SK-N-SH (cell line): Measurements from ENCODE around the gene UBL7. TPM values are rescaled to one million over a fixed set of nuclear protein-coding genes. Genes with fewer than 3 reads are reported as not detected.

Experiments
- CTCF ChIA-PET: fragments of 300-600, 350-600 bp; formaldehyde crosslinking; extraction: SDS; loops from one replicate; lab custom pipeline; 2021; lab: Yijun Ruan, JAX
- POLR2A ChIA-PET: fragments of 350-600 bp; sonication (Branson Sonifier 250); formaldehyde crosslinking; extraction: SDS; loops from one replicate; lab custom pipeline; 2020; ENCODE audit warnings: antibody characterized with exemption, inconsistent platforms; lab: Yijun Ruan, JAX
- DNase-seq: peaks from one replicate; pipeline ENCODE4 v3.0.0; 2012
- H2AFZ ChIP-seq: fragments of 200-600 bp; sonication (generic); 2 replicates; pipeline ENCODE4 v1.8.1; 2016; ENCODE audit warnings: antibody characterized with exemption, mild to moderate bottlenecking, low read depth
- H3F3A ChIP-seq: fragments of 200-600 bp; sonication (generic); replicated peaks from 2 replicates; pipeline ENCODE3; 2016; ENCODE audit warnings: antibody characterized with exemption, mild to moderate bottlenecking; ENCODE audit not compliant: insufficient read depth
- H3K27ac ChIP-seq, 2 experiments: fragments of 200-500 bp in 1 of 2; fragments of 200-600 bp in 1 of 2; sonication (Bioruptor generic) in 1 of 2; sonication (generic), shearing (Covaris generic) in 1 of 2; 2 replicates each; pipeline versions ENCODE4 v1.5.1 to v1.6.1; 2014 to 2016; ENCODE audit warnings: low read depth in 2 of 2, inconsistent platforms in 1 of 2, low read length in 1 of 2, mild to moderate bottlenecking in 1 of 2, mixed read lengths in 1 of 2
- H3K27me3 ChIP-seq: fragments of 200-600 bp; sonication (generic), shearing (Covaris generic); 2 replicates; pipeline ENCODE4 v1.6.1; 2016; ENCODE audit warnings: mixed run types; ENCODE audit not compliant: insufficient read depth
- H3K36me3 ChIP-seq, 2 experiments: fragments of 200-500 bp in 1 of 2; fragments of 200-600 bp in 1 of 2; sonication (Bioruptor generic) in 1 of 2; sonication (generic) in 1 of 2; replicated peaks in 1 of 2; 2 replicates each; pipeline versions ENCODE3 to v1.5.1; 2014 to 2016; ENCODE audit warnings: low read length in 1 of 2, mild to moderate bottlenecking in 1 of 2; ENCODE audit not compliant: insufficient read depth in 2 of 2, control insufficient read depth in 1 of 2
- H3K4me1 ChIP-seq, 2 experiments: fragments of 200-500 bp in 1 of 2; fragments of 200-600 bp in 1 of 2; sonication (Bioruptor generic) in 1 of 2; sonication (generic), shearing (Covaris generic) in 1 of 2; 2 replicates each; pipeline versions ENCODE4 v1.5.1 to v1.6.1; 2014 to 2016; ENCODE audit warnings: low read depth in 1 of 2, low read length in 1 of 2, mixed run types in 1 of 2; ENCODE audit not compliant: insufficient read depth in 2 of 2, control insufficient read depth in 1 of 2
- H3K4me2 ChIP-seq: fragments of 200-600 bp; sonication (generic), shearing (Covaris generic); 2 replicates; pipeline ENCODE4 v1.6.1; 2017; ENCODE audit warnings: mixed run types
- H3K4me3 ChIP-seq, 2 experiments: fragments of 200-500 bp in 1 of 2; fragments of 200-600 bp in 1 of 2; sonication (Bioruptor generic) in 1 of 2; sonication (generic), shearing (Covaris generic) in 1 of 2; 2 replicates each; pipeline versions ENCODE4 v1.5.1 to v1.8.1; 2014 to 2016; ENCODE audit warnings: low read depth in 2 of 2, inconsistent platforms in 1 of 2, low read length in 1 of 2, mild to moderate bottlenecking in 1 of 2, mixed read lengths in 1 of 2, moderate library complexity in 1 of 2
- H3K79me2 ChIP-seq: fragments of 200-600 bp; sonication (generic); 2 replicates; pipeline ENCODE4 v1.8.1; 2017; ENCODE audit warnings: mild to moderate bottlenecking; ENCODE audit not compliant: insufficient read depth
- H3K9ac ChIP-seq: fragments of 200-600 bp; sonication (generic); 2 replicates; pipeline ENCODE4 v1.6.1; 2017; ENCODE audit warnings: mixed run types
- H3K9me2 ChIP-seq: fragments of 200-600 bp; sonication (generic); 2 replicates; pipeline ENCODE4 v1.6.1; 2017; ENCODE audit warnings: mixed run types
- H3K9me3 ChIP-seq: fragments of 200-600 bp; sonication (generic); 2 replicates; pipeline ENCODE4 v1.6.1; 2017; ENCODE audit warnings: mixed run types, mild to moderate bottlenecking, moderate library complexity
- H4K20me1 ChIP-seq: fragments of 200-600 bp; sonication (generic); 2 replicates; pipeline ENCODE4 v1.6.1; 2017; ENCODE audit warnings: mild to moderate bottlenecking, mixed run types; ENCODE audit not compliant: insufficient read depth
- EP300 ChIP-seq, 2 experiments: IDR thresholded peaks; 2 replicates each; pipeline versions ENCODE4 v1.4.0 to v1.6.1; 2012; ENCODE audit warnings: borderline replicate concordance in 1 of 2, low read depth in 1 of 2, low read length in 1 of 2
- IRF3 ChIP-seq: fragments of 150-350 bp; IDR thresholded peaks from 2 replicates; pipeline ENCODE4 v1.6.1; 2016; ENCODE audit warnings: mild to moderate bottlenecking, low read depth, low read length
- JUND ChIP-seq: IDR thresholded peaks from 2 replicates; pipeline ENCODE4 v1.4.0; 2012
- MEF2A ChIP-seq: IDR thresholded peaks from 2 replicates; pipeline ENCODE4 v1.4.0; 2012; ENCODE audit warnings: low read depth, borderline replicate concordance
- NFIC ChIP-seq: IDR thresholded peaks from 2 replicates; pipeline ENCODE4 v1.4.0; 2012; ENCODE audit warnings: borderline replicate concordance
- POLR2AphosphoS5 ChIP-seq: IDR thresholded peaks from 2 replicates; pipeline ENCODE4 v1.6.1; 2012; ENCODE audit warnings: low read depth, low read length
- RAD21 ChIP-seq: IDR thresholded peaks from 2 replicates; pipeline ENCODE4 v1.6.1; 2012; ENCODE audit warnings: mild to moderate bottlenecking, low read length
- RCOR1 ChIP-seq: fragments of 150-350 bp; IDR thresholded peaks from 2 replicates; pipeline ENCODE4 v1.6.1; 2017; ENCODE audit warnings: antibody characterized with exemption, low read length
- RXRA ChIP-seq: IDR thresholded peaks from 2 replicates; pipeline ENCODE4 v1.4.0; 2012; ENCODE audit warnings: low read depth, mild to moderate bottlenecking, borderline replicate concordance
- USF2 ChIP-seq: fragments of 150-350 bp; IDR thresholded peaks from 2 replicates; pipeline ENCODE4 v1.6.1; 2017; ENCODE audit warnings: antibody characterized with exemption, low read length, low read depth, borderline replicate concordance
- WGBS: methylation state at CpG from one replicate; pipeline ENCODE4 v1.1.6; 2017; ENCODE audit warnings: low lambda C conversion rate; 5-methylcytosine and 5-hydroxymethylcytosine counted together
- polyA plus RNA-seq, 3 experiments: library from polyadenylated mRNA; depleted of rRNA; stranded (reverse); fragments of >200 nt; gene quantifications; 2 replicates each; pipeline ENCODE4 v1.2.3, GENCODE V29; 2012
- TF ChIP-seq, protein P1 (sequence below): IDR thresholded peaks from 2 replicates; pipeline ENCODE4; 2012
- TF ChIP-seq, protein P2 (sequence below): IDR thresholded peaks from 2 replicates; pipeline ENCODE4 v1.4.0; 2012; ENCODE audit warnings: low read depth

Gene UBL7
- polyA plus RNA-seq, 1 of the 3 experiments (the other 2 are of a cell fraction) = 81.1 TPM

- no peak overlapping the region for H2AFZ ChIP-seq
- H3F3A ChIP-seq = no peaks in the 10 kb centered on the region
- no peaks in the 10 kb centered on the region for H3K9me3 ChIP-seq
- POLR2A ChIA-PET = no interaction called here
- peaks cover 0 to 4% of the 10 kb centered on the region in 2 experiments; a peak in 1 of 4 replicates for H3K4me1 ChIP-seq
- no peak overlapping the region for H3K4me3 ChIP-seq
- no peak overlapping the region for H3K9ac ChIP-seq
- no peaks in the 10 kb centered on the region for H4K20me1 ChIP-seq
- H3K79me2 ChIP-seq = no peaks in the 10 kb centered on the region
- no peak for DNase-seq
- H3K27me3 ChIP-seq = no peaks in the 10 kb centered on the region
- TF ChIP-seq RCOR1 (no peak), IRF3 (no peak), RAD21 (no peak), USF2 (no peak), POLR2AphosphoS5 (no peak), RXRA (no peak), MEF2A (no peak), JUND (no peak), NFIC (no peak), EP300 (IDR thresholded peaks at IDR 0.05; ENCODE audit: borderline replicate concordance in 1 of 2, low read depth in 1 of 2, low read length in 1 of 2) (no peak)
- TF ChIP-seq, protein P1, sequence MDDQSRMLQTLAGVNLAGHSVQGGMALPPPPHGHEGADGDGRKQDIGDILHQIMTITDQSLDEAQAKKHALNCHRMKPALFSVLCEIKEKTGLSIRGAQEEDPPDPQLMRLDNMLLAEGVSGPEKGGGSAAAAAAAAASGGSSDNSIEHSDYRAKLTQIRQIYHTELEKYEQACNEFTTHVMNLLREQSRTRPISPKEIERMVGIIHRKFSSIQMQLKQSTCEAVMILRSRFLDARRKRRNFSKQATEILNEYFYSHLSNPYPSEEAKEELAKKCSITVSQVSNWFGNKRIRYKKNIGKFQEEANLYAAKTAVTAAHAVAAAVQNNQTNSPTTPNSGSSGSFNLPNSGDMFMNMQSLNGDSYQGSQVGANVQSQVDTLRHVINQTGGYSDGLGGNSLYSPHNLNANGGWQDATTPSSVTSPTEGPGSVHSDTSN = no peak
- TF ChIP-seq, protein P2, sequence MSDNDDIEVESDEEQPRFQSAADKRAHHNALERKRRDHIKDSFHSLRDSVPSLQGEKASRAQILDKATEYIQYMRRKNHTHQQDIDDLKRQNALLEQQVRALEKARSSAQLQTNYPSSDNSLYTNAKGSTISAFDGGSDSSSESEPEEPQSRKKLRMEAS = no peak
- TF ChIP-seq, all 33 proteins: peak for 0
- Histone ChIP-seq H3K9me2 (no peaks in the 10 kb centered on the region), H3K4me2 (no peak overlapping the region), H3K36me3 (peaks cover 21 to 65% of the 10 kb centered on the region in 2 experiments), H3K27ac (no peak overlapping the region)
- WGBS = 83% methylated on average over 7 of the region's 9 CpGs
- CTCF ChIA-PET = interaction anchor here (0.7 to 36.5 kb wide), 4 partner anchors 15 to 189 kb away, joined by 3 to 779 read pairs (median 4); partner anchors contain the start of genes CYP11A1 and UBL7
Observed at GRCh38 chr15:74445816-74446763, 14.9 kb downstream of the UBL7 start.
